C4-2B (cell line): ENCODE results near the gene TMEM139.

Experiments used
- ZFX ChIP-seq: fragments of 450-650 bp; IDR thresholded peaks from 2 replicates; pipeline ENCODE4 v1.6.1; 2017
- TF ChIP-seq, protein P1 (sequence below): fragments of 450-650 bp; conservative IDR thresholded peaks from 2 replicates; pipeline ENCODE4 v1.5.1; 2017; ENCODE audit warnings: mild to moderate bottlenecking

DNA sequence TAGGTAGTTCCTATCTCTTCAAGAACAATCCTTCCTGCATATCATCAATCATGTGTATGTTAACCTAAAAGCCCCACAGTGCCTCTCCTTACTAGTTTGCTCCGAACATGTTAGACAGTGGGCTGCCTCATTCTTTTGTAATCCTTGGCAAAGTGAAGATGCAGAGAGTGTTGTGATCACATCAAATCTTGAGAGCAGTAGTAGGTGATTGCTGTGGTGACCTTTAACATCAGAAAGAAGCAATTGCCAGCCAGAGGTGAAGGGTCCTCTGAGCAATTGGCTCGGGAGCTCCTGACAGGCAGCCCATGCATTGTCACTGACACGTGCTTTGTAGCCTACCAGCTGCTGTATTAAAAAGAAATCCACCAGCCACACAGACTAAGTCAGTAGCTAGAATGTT is 41.1 kb upstream of the TMEM139 start:
- TF ChIP-seq, protein P1, sequence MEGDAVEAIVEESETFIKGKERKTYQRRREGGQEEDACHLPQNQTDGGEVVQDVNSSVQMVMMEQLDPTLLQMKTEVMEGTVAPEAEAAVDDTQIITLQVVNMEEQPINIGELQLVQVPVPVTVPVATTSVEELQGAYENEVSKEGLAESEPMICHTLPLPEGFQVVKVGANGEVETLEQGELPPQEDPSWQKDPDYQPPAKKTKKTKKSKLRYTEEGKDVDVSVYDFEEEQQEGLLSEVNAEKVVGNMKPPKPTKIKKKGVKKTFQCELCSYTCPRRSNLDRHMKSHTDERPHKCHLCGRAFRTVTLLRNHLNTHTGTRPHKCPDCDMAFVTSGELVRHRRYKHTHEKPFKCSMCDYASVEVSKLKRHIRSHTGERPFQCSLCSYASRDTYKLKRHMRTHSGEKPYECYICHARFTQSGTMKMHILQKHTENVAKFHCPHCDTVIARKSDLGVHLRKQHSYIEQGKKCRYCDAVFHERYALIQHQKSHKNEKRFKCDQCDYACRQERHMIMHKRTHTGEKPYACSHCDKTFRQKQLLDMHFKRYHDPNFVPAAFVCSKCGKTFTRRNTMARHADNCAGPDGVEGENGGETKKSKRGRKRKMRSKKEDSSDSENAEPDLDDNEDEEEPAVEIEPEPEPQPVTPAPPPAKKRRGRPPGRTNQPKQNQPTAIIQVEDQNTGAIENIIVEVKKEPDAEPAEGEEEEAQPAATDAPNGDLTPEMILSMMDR, result no peak
- no peak for TF ChIP-seq ZFX
